Measurements from ENCODE around the gene FRMPD1. TPM values are rescaled to one million over a fixed set of nuclear protein-coding genes. Genes with fewer than 3 reads are reported as not detected.

Gene FRMPD1
- polyA plus RNA-seq, 1 donor from 2014 or later: 0.35 TPM

DNA sequence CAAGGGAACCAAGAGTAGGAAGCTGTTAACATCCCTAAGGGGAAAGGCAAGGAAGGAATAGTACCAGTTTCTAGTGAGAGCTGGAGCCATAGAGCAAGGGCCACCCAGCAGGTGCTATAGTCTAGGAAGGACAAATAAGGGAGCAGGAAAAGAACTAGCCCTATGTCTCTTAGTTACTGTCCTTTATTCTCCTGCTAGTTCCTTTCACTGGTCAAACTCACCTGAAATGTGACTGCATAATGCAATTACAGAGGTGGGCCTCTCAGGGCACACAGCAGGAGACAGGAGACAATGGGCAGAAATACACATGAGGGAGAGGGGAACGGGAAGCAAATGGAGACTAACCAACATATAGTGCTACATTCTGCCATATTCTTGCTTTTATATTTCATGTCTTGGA lies 26.7 kb upstream of the FRMPD1 start:
- Histone ChIP-seq H3K27me3 (ENCODE audit: insufficient read depth, low read depth, low read length) (no peaks in the 10 kb centered on the region), H3K9ac (ENCODE audit: low read length) (no peak overlapping the region), H2AFZ (ENCODE audit: low read depth, low read length) (no peak overlapping the region), H3K36me3 (ENCODE audit: insufficient read depth, low read length) (no peaks in the 10 kb centered on the region), H3K27ac (ENCODE audit: low read length) (no peak overlapping the region), H3K4me3 (ENCODE audit: low read length) (no peak overlapping the region), H3K79me2 (replicated peaks; ENCODE audit: insufficient read depth, low read length) (no peaks in the 10 kb centered on the region), H3K9me3 (ENCODE audit: low read length) (no peaks in the 10 kb centered on the region), H3F3A (ENCODE audit: insufficient read depth, low read length, poor library complexity, severe bottlenecking) (no peaks in the 10 kb centered on the region), H3K9me2 (ENCODE audit: insufficient read depth, low read length) (no peaks in the 10 kb centered on the region), H3K4me2 (ENCODE audit: low read length) (no peak overlapping the region), H4K20me1 (ENCODE audit: insufficient read depth) (no peaks in the 10 kb centered on the region)
- TF ChIP-seq TAF1 (IDR thresholded peaks at IDR 0.05; ENCODE audit: low read depth): no peak
- TF ChIP-seq, protein P1, sequence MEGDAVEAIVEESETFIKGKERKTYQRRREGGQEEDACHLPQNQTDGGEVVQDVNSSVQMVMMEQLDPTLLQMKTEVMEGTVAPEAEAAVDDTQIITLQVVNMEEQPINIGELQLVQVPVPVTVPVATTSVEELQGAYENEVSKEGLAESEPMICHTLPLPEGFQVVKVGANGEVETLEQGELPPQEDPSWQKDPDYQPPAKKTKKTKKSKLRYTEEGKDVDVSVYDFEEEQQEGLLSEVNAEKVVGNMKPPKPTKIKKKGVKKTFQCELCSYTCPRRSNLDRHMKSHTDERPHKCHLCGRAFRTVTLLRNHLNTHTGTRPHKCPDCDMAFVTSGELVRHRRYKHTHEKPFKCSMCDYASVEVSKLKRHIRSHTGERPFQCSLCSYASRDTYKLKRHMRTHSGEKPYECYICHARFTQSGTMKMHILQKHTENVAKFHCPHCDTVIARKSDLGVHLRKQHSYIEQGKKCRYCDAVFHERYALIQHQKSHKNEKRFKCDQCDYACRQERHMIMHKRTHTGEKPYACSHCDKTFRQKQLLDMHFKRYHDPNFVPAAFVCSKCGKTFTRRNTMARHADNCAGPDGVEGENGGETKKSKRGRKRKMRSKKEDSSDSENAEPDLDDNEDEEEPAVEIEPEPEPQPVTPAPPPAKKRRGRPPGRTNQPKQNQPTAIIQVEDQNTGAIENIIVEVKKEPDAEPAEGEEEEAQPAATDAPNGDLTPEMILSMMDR (IDR thresholded peaks at IDR 0.05; ENCODE audit: poor library complexity, severe bottlenecking): no peak

DNA sequence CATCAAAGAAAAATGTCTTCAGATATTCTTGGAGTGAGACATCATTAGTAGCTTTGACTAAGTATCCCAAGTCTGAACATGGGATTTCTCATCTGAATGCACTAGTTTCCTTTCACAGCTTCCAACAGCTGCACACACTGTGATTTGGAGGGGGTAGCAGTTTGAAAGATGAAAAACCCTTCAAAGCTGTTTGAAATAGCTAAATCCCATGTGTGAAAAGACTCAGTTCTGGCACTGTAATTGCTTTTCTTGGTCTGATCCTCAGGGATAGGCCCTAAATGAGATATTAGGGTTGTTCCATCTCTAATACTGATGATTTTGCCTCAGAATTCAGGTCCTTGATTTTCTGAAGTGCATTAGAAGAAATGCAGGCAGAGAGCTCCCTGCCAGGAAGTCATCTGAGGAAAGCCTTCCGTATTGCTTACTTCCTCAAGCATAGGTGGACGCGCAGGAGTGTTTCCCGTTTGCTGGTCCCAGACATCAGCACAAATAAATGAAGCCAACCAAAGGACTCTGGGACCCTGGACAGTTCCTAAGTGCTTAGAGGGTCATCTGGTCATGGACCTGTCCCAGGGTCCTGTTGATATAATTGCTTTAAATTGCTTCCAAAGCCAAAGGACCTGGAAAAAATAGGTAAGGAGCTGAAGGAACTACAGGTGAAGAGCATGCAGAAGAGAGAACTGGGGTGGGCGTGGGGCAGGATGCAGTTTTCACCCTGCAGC lies 25.6 kb upstream of the FRMPD1 start:
- H3K4me3 ChIP-seq (ENCODE audit: low read length): no peak overlapping the region
- H2AFZ ChIP-seq (ENCODE audit: low read depth, low read length): no peak overlapping the region

More for the DNA sequence above, 25.6 kb upstream of the FRMPD1 start:
- Histone ChIP-seq H3K9me3 (ENCODE audit: low read length) (no peaks in the 10 kb centered on the region), H3K36me3 (ENCODE audit: insufficient read depth, low read length) (no peaks in the 10 kb centered on the region), H3K27ac (ENCODE audit: low read length) (no peak overlapping the region), H3F3A (ENCODE audit: insufficient read depth, low read length, poor library complexity, severe bottlenecking) (no peaks in the 10 kb centered on the region), H3K79me2 (replicated peaks; ENCODE audit: insufficient read depth, low read length) (no peaks in the 10 kb centered on the region), H3K9me2 (ENCODE audit: insufficient read depth, low read length) (no peaks in the 10 kb centered on the region), H3K4me2 (ENCODE audit: low read length) (no peak overlapping the region), H3K9ac (ENCODE audit: low read length) (no peak overlapping the region), H3K27me3 (ENCODE audit: insufficient read depth, low read depth, low read length) (no peaks in the 10 kb centered on the region), H4K20me1 (ENCODE audit: insufficient read depth) (no peaks in the 10 kb centered on the region)
- TF ChIP-seq EP300 (conservative IDR thresholded peaks at IDR 0.05; ENCODE audit: poor library complexity, severe bottlenecking): no peak
- no peak for TF ChIP-seq TAF1 (IDR thresholded peaks at IDR 0.05; ENCODE audit: low read depth)
- no peak for TF ChIP-seq EZH2 (IDR thresholded peaks at IDR 0.05; ENCODE audit: borderline replicate concordance, insufficient read depth, low read length, poor library complexity, severe bottlenecking)
- TF ChIP-seq RAD21 (conservative IDR thresholded peaks at IDR 0.05): no peak
- no peak for TF ChIP-seq MXI1 (conservative IDR thresholded peaks at IDR 0.05; ENCODE audit: poor library complexity, severe bottlenecking)
- TF ChIP-seq, protein P2, sequence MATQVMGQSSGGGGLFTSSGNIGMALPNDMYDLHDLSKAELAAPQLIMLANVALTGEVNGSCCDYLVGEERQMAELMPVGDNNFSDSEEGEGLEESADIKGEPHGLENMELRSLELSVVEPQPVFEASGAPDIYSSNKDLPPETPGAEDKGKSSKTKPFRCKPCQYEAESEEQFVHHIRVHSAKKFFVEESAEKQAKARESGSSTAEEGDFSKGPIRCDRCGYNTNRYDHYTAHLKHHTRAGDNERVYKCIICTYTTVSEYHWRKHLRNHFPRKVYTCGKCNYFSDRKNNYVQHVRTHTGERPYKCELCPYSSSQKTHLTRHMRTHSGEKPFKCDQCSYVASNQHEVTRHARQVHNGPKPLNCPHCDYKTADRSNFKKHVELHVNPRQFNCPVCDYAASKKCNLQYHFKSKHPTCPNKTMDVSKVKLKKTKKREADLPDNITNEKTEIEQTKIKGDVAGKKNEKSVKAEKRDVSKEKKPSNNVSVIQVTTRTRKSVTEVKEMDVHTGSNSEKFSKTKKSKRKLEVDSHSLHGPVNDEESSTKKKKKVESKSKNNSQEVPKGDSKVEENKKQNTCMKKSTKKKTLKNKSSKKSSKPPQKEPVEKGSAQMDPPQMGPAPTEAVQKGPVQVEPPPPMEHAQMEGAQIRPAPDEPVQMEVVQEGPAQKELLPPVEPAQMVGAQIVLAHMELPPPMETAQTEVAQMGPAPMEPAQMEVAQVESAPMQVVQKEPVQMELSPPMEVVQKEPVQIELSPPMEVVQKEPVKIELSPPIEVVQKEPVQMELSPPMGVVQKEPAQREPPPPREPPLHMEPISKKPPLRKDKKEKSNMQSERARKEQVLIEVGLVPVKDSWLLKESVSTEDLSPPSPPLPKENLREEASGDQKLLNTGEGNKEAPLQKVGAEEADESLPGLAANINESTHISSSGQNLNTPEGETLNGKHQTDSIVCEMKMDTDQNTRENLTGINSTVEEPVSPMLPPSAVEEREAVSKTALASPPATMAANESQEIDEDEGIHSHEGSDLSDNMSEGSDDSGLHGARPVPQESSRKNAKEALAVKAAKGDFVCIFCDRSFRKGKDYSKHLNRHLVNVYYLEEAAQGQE (IDR thresholded peaks at IDR 0.05; ENCODE audit: borderline replicate concordance): no peak
- no peak for TF ChIP-seq SMC3 (conservative IDR thresholded peaks at IDR 0.05; ENCODE audit: poor library complexity)
- no peak for TF ChIP-seq POLR2AphosphoS5 (IDR thresholded peaks at IDR 0.05)
- TF ChIP-seq, protein P1 (IDR thresholded peaks at IDR 0.05; ENCODE audit: poor library complexity, severe bottlenecking): no peak
